Spleen (tissue), 11 donors: ENCODE results near the gene CCNL1. TPM values are rescaled to one million over a fixed set of nuclear protein-coding genes. Genes with fewer than 3 reads are reported as not detected.

Source experiments
- DNase-seq: peaks from one replicate; pipeline ENCODE4 v3.0.0-alpha.2; 2020
- H3K27ac ChIP-seq, 8 donors: fragments of 200-600 bp; sonication (generic) in 7 of 8; 1 replicate in 4 of 8; 2 replicates in 4 of 8; pipeline versions ENCODE4 v1.5.0 to v1.8.0; 2016 to 2021; ENCODE audit warnings: inconsistent platforms in 4 of 8, mild to moderate bottlenecking in 4 of 8, moderate library complexity in 1 of 8
- H3K27me3 ChIP-seq, 7 donors: fragments of 200-600 bp; sonication (generic) in 6 of 7; replicated peaks in 1 of 7; 1 replicate in 4 of 7; 2 replicates in 3 of 7; pipeline versions ENCODE4 v1.5.0 to v1.8.0; 2016 to 2021; ENCODE audit warnings: inconsistent platforms in 3 of 7, mild to moderate bottlenecking in 1 of 7
- H3K36me3 ChIP-seq, 6 donors: fragments of 200-600 bp; sonication (generic) in 5 of 6; 1 replicate in 4 of 6; 2 replicates in 2 of 6; pipeline versions ENCODE4 v1.5.0 to v1.8.0; 2016 to 2021; ENCODE audit warnings: inconsistent platforms in 2 of 6
- H3K4me1 ChIP-seq, 6 donors: fragments of 200-600 bp; sonication (generic) in 5 of 6; 1 replicate in 3 of 6; 2 replicates in 3 of 6; pipeline versions ENCODE4 v1.5.0 to v1.8.0; 2016 to 2021; ENCODE audit warnings: inconsistent platforms in 3 of 6
- H3K4me3 ChIP-seq, 8 donors: fragments of 200-600 bp; sonication (generic) in 7 of 8; 1 replicate in 4 of 8; 2 replicates in 4 of 8; pipeline versions ENCODE4 v1.5.0 to v1.8.0; 2016 to 2021; ENCODE audit warnings: inconsistent platforms in 4 of 8, mild to moderate bottlenecking in 4 of 8, moderate library complexity in 2 of 8
- H3K9me3 ChIP-seq, 8 donors: fragments of 200-600 bp; sonication (generic) in 7 of 8; 1 replicate in 4 of 8; 2 replicates in 4 of 8; pipeline versions ENCODE4 v1.5.0 to v1.8.0; 2016 to 2021; ENCODE audit warnings: inconsistent platforms in 4 of 8
- POLR2A ChIP-seq, 3 donors: fragments of 450-650 bp; IDR thresholded peaks; one replicate each; pipeline ENCODE4 v1.5.1; 2017; ENCODE audit warnings: antibody characterized with exemption in 3 of 3, mild to moderate bottlenecking in 1 of 3
- POLR2AphosphoS5 ChIP-seq, 3 donors: sonication (generic); formaldehyde crosslinking; IDR thresholded peaks; one replicate each; pipeline ENCODE4 v1.5.1; 2017; ENCODE audit warnings: antibody characterized with exemption in 3 of 3
- WGBS, 5 donors: extraction: QIAGEN DNeasy Blood & Tissue Kit in 3 of 5; methylation state at CpG; one replicate each; pipeline versions ENCODE4 v1.1.5 to v1.1.7; 2013 to 2018; 5-methylcytosine and 5-hydroxymethylcytosine counted together
- intact Hi-C: fragments of 100-400 bp; cut with DNase I; formaldehyde crosslinking; loops from one replicate; pipeline ENCODE4 v1.15.0; 2023; ENCODE audit warnings: low total_unique reads
- polyA plus RNA-seq, 3 donors: library from polyadenylated mRNA; stranded (reverse); fragments of 200-250 nt; gene quantifications; one replicate each; pipeline ENCODE4 v1.2.1, GENCODE V29; 2013
- total RNA-seq, 7 donors: library from RNA; depleted of rRNA in 3 of 7; stranded (reverse); fragments of >200 nt in 3 of 7; fragmentation: NEBNext Ultra II Directional in 4 of 7; extraction: Animal tissue kit (Norgen Biotek cat#: 25700) in 4 of 7; gene quantifications; one replicate each; pipeline versions ENCODE4 v1.1.0 to v1.2.1, GENCODE V29; 2016 to 2021
- TF ChIP-seq, protein P1 (sequence below), 11 experiments: fragments of 200-600 bp in 7 of 11; fragments of 450-650 bp in 4 of 11; sonication (generic) in 4 of 11; IDR thresholded peaks in 8 of 11; conservative IDR thresholded peaks in 3 of 11; 1 replicate in 7 of 11; 2 replicates in 4 of 11; pipeline versions ENCODE4 v1.4.0 to v1.8.0; 2016 to 2021; ENCODE audit warnings: antibody characterized with exemption in 11 of 11, inconsistent platforms in 4 of 11, mild to moderate bottlenecking in 1 of 11
- donor health status: healthy with polysubstance abuse.
- donor health status: DM: no; HTN: no; CAD: no; lungs with moderate emphysema.
- donor health status: DM: no; HTN: no; CAD: no.
- donor health status: Bipolar disorder and iron deficiency.
- donor health status: healthy.
- donor health status: DM: no; HTN: no; CAD: no.
- donor health status: DM: yes; HTN: yes; CAD: no.

CCNL1 gene
- total and polyA plus RNA-seq, 10 donors: 76.9 to 405 (median 234) TPM

DNA sequence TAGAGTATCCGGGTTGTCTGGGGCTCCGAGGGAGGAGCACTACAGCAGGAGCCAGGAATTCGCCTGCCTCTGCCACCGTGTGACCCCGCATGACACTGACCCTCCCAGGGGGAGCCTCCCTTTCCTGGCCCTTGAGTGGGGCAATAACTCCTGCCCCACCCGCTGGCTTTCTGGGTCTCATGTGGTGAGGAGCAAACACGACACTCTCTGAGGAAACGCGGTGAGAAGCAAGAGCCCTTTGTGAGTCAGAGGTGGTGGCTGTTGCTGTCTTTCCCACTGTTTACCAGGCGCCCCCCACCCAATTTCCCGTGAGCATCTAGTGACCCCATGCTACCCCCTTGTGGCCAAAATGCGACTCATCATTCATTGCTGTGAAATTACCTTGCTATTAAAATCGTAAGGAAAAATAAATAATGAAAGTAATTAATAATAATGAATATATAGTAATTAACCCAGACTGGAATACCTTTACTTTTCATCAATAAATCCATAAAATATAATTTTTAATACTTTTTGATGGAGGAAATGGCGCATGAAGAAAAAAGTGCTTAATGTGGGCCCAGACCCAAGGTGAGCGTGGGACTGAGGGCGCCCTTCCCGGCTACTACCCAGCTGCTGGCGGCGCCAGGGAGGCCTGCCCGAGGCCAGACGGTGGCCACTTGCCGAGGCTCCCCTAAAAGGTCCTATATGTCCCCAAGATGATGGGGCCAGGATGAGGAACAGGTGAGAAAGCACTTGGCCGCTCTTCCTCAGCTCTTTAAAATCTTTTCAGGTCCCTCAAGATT is 29.3 kb downstream of the CCNL1 start:
- H3K4me1 ChIP-seq: peaks cover 14 to 65% (median 44%) of the 10 kb centered on the region in 6 donors
- peaks cover 0 to 5% (median 0%) of the 10 kb centered on the region in 6 donors for H3K36me3 ChIP-seq
- H3K27ac ChIP-seq: peak overlapping the region; percentile 39 to 87 (median 72)
- WGBS, 5 donors: 23 to 28% (median 26%) methylated on average over 18 to 23 of the region's 23 CpGs
- TF ChIP-seq POLR2A (IDR thresholded peaks at IDR 0.05) (no peak), POLR2AphosphoS5 (IDR thresholded peaks at IDR 0.05) (peak; percentile 30 to 47 (median 32))
- TF ChIP-seq, protein P1, sequence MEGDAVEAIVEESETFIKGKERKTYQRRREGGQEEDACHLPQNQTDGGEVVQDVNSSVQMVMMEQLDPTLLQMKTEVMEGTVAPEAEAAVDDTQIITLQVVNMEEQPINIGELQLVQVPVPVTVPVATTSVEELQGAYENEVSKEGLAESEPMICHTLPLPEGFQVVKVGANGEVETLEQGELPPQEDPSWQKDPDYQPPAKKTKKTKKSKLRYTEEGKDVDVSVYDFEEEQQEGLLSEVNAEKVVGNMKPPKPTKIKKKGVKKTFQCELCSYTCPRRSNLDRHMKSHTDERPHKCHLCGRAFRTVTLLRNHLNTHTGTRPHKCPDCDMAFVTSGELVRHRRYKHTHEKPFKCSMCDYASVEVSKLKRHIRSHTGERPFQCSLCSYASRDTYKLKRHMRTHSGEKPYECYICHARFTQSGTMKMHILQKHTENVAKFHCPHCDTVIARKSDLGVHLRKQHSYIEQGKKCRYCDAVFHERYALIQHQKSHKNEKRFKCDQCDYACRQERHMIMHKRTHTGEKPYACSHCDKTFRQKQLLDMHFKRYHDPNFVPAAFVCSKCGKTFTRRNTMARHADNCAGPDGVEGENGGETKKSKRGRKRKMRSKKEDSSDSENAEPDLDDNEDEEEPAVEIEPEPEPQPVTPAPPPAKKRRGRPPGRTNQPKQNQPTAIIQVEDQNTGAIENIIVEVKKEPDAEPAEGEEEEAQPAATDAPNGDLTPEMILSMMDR (IDR thresholded peaks at IDR 0.05 in 8 of 11, conservative IDR thresholded peaks at IDR 0.05 in 3 of 11): peak; percentile 15 to 68 (median 61)
- no peaks in the 10 kb centered on the region for H3K9me3 ChIP-seq
- peak overlapping the region in 2 of 8 donors; percentile 13 to 35 for H3K4me3 ChIP-seq
- intact Hi-C loops: loop anchor here (5.0 to 10.0 kb wide), 3 partner anchors 38 to 576 kb away; partner anchors contain the start of genes SSR3 and TIPARP
- no peaks in the 10 kb centered on the region for H3K27me3 ChIP-seq
- DNase-seq: peak; percentile 78

DNA sequence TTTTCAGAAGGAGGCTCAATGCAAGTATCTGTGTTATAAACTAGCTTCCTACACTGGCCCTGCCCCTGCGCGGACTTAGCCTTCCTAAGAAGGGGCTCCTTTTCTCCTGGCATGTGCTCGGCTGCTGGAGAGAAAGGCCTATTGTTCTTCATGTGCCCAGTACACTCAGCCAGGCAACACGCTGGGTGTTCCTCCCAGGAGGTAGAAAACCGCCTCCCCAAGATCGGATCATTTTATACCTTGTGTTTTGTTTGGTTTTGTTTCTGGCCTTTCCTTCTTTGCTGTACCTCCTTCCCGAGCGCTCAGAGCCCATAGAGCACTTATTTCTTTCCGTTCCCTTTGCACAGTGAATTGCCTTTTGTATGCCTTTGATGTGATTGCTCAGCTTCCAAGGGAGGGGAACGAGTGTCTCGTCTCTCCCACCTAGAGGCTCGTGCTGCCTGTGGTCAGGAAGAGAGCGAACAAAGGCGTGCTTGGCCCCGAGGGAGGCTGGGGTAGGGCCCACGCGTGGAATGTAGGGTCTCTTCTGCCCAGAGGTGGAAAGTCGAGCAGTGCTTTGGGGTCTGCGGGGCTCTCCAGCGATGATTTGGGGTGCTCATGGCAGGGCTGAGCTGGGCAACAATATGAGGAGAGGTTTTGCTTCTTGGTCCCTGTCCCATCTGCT is 30.0 kb downstream of the CCNL1 start:
- peak overlapping the region in 2 of 8 donors; percentile 13 to 35 for H3K4me3 ChIP-seq
- DNase-seq: no peak
- peaks cover 0 to 1% (median 0%) of the 10 kb centered on the region in 6 donors for H3K36me3 ChIP-seq
- TF ChIP-seq, protein P1 (IDR thresholded peaks at IDR 0.05 in 8 of 11, conservative IDR thresholded peaks at IDR 0.05 in 3 of 11): no peak
- TF ChIP-seq POLR2AphosphoS5 (IDR thresholded peaks at IDR 0.05) (no peak), POLR2A (IDR thresholded peaks at IDR 0.05) (no peak)
- intact Hi-C loops: loop anchor here (5.0 to 10.0 kb wide), 3 partner anchors 38 to 575 kb away; partner anchors contain the start of genes SSR3 and TIPARP
- H3K4me1 ChIP-seq: peaks cover 12 to 59% (median 44%) of the 10 kb centered on the region in 6 donors
- H3K9me3 ChIP-seq: no peaks in the 10 kb centered on the region
- peak overlapping the region; percentile 39 to 87 (median 72) for H3K27ac ChIP-seq
- no peaks in the 10 kb centered on the region for H3K27me3 ChIP-seq
- WGBS, 5 donors: 58 to 70% (median 61%) methylated on average over 20 of the region's 20 CpGs

DNA sequence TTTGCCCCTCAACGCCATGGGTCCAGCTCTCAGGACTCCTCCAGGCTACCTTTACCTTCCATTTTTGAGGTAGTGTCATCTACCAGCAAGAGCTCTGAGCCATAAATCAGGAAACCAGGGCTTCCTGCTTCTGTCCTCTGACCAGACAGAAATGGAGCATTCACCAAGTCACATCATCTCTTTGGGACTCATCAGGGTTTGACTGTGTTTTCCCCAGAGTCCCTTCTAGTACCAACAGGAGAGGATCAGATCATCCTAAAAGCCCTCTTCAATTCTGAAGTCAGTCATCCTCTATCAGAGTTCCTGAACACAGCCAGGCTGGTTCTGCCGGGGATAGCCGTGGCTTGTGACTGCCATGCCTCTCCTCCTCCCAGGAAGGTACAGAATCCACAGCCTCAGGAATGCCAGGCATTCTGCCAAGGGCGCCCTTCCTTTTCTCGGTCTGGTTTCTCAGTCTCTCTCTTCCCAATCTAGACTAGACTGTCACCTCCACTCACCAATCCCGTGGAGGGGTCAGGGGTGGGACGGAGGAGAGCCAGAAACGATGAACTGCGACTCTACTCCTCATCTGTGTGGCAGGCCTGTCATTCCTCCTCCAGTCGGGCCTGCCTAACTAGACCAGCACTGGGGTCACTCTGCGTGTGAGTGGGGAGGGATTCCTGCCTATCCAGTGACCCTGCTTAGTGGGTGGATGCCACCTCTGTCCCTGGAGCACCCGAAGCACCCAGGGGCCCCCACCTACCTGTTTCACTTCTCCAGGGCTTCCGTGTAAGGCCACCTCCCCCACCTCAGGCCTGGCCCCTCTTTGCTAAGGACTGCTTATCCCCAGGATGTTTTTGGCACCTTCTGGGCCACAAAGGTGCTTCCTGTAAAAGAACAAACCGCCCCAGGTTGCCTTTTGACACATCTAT is 30.9 kb downstream of the CCNL1 start:
- WGBS, 5 donors: 69 to 80% (median 76%) methylated on average over 14 of the region's 14 CpGs
- Histone ChIP-seq H3K36me3 (no peaks in the 10 kb centered on the region), H3K4me1 (peaks cover 12 to 59% (median 44%) of the 10 kb centered on the region in 6 donors), H3K27ac (peak overlapping the region; percentile 39 to 87 (median 72)), H3K9me3 (no peaks in the 10 kb centered on the region), H3K4me3 (no peak overlapping the region), H3K27me3 (no peaks in the 10 kb centered on the region)
- DNase-seq: peak; percentile 79
- TF ChIP-seq POLR2AphosphoS5 (IDR thresholded peaks at IDR 0.05): peak in 2 of 3 donors; percentile 24
- no peak for TF ChIP-seq POLR2A (IDR thresholded peaks at IDR 0.05)
- TF ChIP-seq, protein P1 (IDR thresholded peaks at IDR 0.05 in 8 of 11, conservative IDR thresholded peaks at IDR 0.05 in 3 of 11): no peak
- intact Hi-C loops: no loop called here
